Adrenal gland (tissue), 5 donors: ENCODE data around the gene GNG2.

Experiments
- CTCF ChIP-seq, 6 experiments: fragments of 450-650 bp in 4 of 6; fragments of 200-600 bp in 2 of 6; sonication (generic) in 1 of 6; IDR thresholded peaks; 1 replicate in 5 of 6; 2 replicates in 1 of 6; pipeline versions ENCODE4 v1.5.1 to v1.8.0; 2016 to 2021; ENCODE audit warnings: antibody characterized with exemption in 6 of 6, mild to moderate bottlenecking in 2 of 6, moderate library complexity in 1 of 6
- POLR2A ChIP-seq, 2 donors: fragments of 450-650 bp; IDR thresholded peaks; one replicate each; pipeline ENCODE4 v1.6.1; 2017; ENCODE audit warnings: antibody characterized with exemption in 2 of 2, mild to moderate bottlenecking in 2 of 2, moderate library complexity in 1 of 2
- donor health status: DM: no; HTN: no; CAD: no.

DNA sequence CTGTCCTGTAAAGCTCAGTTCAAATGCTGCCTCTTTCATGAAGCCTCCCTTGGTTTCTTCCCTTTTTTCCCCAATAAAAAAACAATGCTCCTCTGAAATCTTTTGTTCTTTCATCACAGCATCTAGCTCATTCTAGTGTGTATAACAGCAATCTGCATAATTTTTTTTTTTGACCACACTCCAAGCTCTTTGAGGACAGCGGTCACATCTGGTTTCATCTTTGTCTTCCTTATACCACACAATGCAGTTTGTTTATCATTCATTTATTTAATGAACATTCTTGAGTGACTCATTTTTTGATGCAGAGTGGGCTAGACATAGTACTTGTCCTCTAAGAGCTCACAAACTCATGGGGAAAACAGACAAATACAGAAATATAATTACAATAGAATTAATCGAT, 7.3 kb downstream of the GNG2 start:
- TF ChIP-seq CTCF (IDR thresholded peaks at IDR 0.05) (no peak), POLR2A (IDR thresholded peaks at IDR 0.05) (no peak)
